HG03442 (cell line): ENCODE results near the gene ATP2B2.
"Not testable (repeated sequence)": the region's sequence is repeated elsewhere in the genome, so short reads cannot be mapped to it uniquely, and the experiment has no call there.

Experiments
- ATAC-seq: cut with Tn5 transposase; IDR thresholded peaks from one replicate; pipeline ENCODE4 v1.9.1; 2021; ENCODE audit warnings: mild to moderate bottlenecking, moderate library complexity; ENCODE audit not compliant: unreplicated experiment

ATP2B2 gene

DNA sequence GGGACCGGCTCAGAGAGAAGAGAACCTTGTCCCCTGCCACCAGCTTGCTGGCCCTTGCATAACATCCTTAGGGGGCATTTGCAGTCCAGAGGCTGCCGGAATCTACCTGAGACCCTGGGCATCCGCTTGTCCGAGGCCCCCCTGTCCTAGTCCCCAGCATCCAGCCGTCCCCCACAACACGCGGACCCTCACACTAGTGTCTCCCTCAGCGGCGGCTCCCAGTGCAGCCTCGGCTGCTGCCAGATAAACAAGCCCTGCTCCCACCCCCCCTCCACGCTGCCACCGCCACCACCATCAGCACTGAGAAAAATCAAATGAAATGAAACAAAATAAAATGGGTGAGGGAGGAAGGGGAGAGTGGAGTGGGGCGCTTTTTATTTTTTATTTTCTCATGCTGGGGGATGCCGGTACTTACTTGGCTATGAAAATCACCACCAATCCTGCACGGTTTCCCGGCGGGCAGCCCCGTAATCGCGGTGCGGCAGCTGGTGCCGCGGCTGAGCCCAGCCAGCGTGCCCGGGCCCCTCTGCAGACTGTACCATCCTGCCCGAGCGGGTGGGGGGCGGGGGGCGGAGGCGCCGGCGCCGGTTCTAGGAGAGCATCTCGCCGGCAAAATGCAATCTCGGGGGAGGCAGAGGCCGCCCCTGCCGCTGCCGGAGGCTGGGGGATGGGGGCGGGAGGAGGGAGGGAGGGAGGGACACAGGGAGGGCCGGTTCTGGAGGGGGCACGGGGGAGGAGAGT, at the start of gene ATP2B2:
Gene ATP2B2, minus strand, starts transcription at position 537 of the 741 bp plus-strand sequence. CDS start 56,043 bp downstream, outside the sequence.
- no peak for ATAC-seq

DNA sequence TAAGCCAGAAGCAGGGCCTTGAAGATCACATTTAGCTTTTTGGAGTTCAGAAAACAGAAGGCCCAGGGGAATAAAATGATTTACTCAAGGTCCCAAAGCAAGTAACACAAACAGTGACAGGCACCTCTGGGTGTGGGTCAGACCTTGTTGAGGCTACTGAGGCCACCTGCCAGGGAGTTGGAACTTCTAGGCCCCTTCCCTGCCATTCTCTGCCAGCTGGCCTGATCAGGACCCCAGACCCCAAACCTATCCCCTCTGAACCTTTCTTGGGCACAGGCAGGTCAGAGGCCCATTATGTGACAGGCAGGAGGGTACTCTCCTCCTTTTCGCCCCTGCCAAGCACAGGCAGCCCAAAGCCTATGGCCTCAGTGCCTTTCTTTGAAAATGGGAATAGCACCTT, 49.4 kb upstream of the ATP2B2 start:
- no peak for ATAC-seq

DNA sequence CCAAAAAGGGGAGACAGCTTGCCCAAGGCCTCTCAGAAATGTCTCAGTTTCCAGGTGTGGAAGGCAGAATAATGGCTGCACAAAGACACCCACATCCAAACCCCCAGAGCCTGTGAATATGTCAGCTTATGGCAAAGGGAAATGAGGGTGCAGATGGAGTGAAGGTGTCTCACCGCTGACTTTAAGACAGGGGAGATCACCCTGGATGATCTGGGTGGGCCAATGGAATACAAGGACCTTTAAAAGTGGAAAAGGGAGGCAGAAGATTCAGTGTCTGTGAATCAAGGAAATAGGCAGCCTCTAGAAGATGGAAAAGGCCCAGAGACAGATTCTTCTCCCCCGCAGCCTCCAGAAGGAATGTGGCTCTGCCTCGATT, 48.8 kb upstream of the ATP2B2 start:
- no peak for ATAC-seq

DNA sequence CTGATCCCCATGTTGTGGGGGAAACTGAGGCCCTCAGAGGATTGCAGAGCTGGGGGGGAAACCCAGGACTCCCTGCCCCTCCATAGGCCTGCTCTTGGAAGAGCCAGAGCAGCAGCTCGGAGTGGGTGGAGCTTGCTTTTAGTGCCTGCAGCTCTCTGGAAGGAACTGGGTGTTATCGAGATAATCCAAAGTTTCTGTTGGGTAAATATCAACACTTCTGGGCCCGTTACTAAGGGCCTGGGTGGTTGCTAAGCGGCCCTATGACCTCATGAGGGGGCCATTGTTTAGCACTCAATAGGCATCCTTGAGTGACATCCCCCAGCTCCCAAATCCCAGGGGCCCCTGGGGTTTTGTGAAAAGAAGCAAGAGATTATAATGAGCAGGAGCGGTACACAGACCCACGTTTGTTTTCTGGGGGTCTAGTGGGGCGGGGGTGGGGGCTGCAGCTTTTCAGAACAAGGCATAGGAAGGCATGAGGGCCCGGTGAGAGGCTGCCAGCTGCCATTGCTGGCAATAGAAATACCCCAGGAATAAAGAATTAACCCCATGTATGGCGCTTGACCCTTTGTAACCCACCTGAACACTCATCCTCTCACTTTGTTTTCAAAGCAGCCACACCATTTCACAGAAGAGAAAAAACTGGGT, 48.3 kb upstream of the ATP2B2 start:
- no peak for ATAC-seq

DNA sequence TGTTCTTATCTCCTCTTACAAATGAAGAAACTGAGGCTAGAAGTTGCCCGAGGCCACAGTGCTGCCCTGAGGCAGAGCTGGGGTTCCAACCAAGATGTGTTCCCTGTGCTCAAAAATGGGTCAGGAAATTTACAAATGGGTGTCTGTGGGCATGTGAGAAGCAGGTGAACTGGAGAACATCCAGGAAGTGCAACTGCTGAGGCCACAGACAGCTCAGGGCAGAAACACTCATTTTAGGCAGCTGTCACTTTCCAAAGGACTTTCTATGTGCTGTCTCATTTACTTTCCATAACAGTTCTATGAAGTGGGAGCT, 47.2 kb upstream of the ATP2B2 start:
- no peak for ATAC-seq

DNA sequence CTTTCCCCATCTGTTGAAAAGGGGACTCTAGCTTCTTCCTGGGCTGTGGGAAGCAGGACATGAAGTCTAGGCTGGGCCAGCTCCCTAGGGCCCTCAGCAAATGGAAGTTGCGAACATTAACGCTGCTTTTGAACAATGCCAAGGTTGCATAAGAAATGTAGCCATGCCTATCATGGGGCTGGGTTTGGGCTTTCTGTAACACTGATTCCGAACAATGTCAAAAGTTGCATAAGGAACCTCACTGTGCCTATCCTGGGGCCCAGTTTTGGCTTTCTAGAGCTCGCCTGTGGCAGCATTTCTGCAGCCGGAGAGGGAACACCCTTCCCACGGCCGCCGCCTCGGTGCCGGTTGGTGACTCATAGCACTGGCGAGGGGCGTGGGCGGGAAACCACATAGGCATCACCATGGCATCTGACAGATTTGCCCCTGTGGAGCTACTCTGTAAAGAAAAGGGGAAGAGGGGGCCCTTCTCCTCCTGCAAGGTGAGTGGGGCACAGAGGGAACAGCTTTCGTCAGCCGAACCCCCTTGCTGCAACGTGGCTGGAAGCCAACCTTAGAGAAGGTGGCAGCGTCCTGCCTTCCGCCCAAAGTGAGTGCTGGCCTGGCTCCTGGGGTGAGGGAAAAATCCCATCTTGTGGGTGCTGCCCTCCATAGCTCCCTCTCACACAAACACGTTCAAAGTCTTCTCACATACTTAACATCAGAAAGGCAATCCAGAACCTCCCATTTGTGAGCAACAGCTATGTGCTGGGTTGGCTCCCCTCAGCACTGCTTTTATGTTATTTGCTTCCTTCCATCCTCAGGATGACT, 46.6 kb upstream of the ATP2B2 start:
- no peak for ATAC-seq

DNA sequence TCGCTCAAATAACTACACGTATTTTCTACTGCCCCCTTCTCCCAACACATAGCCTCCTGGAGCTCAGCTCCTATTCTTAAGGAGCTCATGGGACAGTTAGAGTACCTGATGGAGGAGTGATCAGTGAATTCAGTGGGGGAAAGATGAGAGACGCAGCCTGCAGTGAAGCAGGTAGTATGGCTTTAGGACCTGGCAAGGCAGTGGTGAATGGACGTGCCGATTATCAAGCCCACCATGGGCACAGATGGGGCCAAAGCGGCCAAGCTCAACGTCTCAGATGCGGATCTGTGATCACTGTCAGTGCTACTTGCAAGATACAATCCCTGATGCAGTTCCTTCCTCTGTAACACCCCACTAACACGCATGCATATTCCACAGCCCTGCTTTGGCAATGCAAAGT, 45.8 kb upstream of the ATP2B2 start:
- no peak for ATAC-seq

DNA sequence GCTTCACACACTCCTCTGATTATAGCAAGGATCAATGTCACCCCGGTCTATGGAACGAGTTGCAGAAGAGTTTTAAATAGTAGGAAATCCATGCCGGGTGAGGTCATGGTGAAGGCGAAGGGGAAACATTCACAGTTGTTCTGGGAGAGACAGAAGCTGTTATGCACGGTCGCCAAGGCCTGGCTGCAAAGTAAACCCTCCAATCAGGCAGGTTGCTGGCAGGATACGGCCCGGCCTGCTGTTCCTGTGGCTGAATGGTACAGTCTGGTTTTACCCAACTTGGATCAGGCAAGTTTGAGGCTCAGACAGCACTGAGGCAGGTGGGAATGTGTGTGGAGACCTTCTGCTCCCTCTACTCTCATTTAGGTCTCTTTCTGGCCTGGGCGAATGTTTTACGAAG, 45.3 kb upstream of the ATP2B2 start:
- no peak for ATAC-seq

DNA sequence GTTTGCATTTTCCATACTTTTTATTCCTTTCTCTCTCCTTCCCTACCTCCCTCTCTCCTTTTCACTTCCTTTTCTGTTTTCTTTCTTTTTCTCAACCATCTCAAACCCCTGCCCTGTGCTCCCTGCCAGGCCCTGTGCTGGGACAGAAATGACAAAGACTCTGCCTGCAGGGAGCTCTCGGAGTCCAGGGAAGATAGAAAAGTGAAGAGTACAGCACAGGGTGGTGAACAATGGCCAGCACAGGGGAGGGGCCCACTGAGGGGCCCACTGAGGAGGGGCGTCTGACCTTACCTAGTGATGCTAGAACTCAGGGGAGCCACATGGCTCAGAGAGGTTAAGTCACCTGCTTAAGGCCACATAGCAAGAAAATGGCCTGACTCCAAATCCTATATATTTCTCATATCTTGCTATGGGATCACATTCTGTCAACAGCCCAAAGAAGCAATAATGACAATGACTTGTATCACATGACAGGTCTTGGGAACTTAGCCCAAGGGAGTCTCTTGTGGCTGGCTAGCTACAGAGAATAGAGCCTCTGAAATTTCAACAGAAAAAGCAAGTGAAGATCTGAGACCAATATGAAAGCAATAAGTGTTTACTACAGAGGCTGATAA, 44.3 kb upstream of the ATP2B2 start:
- ATAC-seq = no peak

DNA sequence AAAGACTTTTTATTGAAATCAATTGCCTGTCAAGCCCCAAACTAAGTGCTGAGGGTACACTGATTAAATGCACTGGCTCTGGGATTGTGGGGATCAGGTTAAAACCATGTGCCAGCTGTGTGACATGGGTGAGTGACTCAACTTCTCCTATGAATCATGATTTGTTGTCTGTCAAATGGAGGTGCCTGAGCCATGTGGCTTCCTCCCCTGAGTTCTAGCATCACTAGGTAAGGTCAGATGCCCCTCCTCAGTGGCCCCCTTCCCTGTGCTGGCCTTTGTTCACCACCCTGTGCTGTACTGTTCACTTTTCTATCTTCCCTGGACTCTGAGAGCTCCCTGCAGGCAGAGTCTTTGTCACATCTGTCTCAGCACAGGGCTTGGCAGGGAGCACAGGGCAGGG, 43.6 kb upstream of the ATP2B2 start:
- ATAC-seq = no peak

DNA sequence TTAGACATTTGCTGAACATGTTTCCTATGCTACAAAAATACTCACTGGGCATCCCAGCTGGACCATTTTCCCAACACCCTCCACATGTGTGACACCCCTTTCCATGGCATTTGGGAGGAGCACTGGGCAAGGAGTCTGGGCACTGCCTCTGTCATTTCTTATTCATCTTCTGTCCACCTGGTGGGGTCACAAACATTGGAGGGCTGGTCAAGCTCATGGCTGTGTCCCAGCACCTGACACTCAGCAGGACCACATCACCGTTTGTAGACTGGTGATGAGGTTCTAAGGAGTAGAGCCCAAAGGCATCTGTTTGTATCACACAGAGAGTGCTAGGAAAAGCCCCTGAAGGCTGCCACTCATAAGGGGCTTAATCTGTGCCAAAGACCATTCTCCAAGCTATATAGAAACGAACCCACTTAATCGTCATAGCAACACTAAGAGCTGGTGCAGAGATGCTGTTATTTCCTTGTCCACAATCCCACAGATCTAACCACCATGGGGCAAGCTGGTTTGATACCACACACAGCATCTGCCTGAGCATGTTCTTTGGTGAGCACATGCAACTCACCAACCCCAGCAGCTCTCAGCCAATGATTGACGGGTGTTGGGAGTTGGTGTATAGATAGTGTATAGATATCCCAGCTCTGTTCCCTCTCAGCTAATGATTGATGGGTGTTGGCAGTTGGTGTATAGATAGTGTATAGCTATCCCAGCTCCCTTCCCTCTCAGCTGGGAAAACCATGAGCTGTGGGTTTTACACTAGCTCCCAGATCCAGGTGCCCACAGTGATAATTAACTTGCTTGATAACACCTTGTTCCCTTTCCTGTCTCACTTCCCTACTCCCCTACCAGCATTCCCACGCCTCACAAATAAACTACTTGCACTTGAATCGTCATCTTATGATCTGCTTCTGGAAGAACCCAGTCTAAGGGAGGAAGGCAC, 42.7 kb upstream of the ATP2B2 start:
- ATAC-seq = no peak

DNA sequence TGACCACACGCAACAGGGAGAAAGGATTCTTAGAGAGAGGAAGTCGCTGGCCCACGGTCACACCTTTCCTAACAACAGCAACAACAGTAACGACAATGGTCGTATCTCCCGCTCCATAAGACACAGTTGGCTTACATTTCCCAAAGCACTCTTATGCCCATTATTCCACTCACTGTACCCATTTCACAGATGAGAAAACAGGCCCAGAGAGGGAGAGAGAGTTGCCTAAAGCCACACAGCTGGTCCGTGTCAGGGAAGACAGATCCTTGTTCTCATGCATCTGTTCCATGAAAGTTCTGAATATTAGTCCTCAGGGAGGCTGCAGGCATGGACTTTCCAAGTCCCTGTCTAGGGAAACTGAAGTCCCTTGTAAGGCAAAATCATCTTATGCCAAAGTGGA, 42.0 kb upstream of the ATP2B2 start:
- no peak for ATAC-seq

DNA sequence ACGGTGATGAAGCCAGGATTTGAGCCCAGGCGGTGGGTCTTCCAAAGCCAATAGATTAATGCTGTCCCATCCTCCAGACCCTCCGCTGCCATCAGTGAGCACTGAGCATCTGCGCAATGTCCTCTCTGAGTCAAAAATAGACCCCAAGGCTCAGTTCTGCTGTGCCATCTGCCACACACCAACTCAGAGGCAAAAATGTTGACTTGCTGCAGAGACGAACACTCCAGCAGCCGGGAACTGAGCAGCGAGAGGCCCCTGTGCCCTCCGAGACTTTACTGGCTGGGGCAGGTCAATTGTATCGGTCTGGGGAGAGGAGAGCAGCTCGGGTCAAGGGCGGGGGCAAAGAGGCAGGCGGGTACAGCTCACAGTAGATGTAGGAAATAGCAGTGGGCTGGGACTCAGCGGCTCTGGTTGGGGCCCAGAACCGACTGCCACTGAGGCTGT, 41.5 kb upstream of the ATP2B2 start:
- ATAC-seq = no peak

DNA sequence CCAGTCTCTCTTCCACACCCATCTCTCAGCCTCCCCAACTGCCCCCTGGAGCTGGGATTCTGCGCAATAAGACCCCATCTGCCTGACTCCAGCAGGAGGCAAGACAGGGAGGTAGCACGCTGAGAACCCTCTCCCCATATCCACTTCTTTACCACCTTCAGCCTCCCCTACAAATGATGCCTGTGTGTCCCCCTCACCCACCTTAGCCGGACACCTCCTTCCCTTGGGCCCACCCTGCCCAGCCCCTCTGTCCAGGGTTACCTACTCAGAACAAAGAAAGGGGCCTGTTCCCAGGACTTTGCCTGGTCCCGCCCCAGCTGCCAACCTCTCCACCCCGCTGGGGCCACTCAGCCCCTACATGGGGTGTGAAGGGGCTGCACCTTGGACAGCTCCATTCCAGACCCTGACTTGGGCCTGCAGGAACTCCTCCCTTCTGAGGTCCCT, 40.8 kb upstream of the ATP2B2 start:
- no peak for ATAC-seq

DNA sequence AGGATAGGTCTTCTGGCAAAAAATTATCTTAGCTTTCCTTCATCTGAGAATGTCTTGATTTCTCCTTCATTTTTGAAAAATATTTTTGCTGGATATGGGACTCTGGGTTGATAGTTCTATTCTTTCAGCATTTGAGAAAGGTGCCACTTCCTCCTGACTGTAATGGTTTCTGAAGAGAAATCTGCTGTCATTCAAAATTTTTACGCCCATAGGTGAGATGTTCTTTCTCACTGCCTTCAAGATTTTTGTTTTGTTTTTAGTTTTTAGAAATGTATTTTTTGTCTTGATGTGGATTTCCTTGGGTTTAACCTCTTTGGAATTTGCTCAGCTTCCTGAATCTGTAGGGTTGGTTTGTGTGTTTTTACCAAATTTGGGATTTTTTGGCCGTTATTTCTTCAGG, 37.1 kb upstream of the ATP2B2 start:
- ATAC-seq = no peak

DNA sequence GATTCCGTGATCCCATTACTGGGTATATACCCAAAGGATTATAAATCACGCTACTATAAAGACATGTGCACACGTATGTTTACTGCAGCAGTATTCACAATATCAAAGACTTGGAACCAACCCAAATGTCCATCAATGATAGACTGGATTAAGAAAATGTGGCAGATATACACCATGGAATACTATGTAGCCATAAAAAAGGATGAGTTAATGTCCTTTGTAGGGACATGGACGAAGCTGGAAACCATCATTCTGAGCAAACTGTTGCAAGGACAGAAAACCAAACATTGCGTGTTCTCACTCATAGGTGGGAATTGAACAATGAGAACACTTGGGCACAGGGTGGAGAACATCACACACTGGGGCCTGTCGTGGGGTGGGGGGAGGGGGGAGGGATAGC, 35.0 kb upstream of the ATP2B2 start:
- ATAC-seq = not testable (repeated sequence)

DNA sequence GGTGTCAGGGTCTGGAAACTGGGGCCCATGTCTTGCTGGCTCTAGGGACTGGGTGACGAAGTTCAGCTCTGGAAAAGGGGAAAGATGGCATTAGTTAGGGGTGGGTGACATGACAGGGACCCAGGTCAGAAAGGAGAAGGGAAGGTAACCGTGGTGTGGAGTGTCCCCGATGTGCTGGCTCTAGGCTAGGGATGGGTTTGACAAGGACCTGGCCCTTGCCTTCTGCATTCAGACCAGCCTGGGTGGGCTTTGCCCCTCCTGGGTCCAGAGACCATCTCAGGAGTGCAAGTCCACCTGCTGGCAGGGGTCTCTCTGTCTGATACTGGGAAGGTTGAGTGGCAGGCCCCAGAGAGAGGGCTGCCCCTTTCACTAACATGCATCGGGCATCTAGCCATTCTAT, 28.7 kb upstream of the ATP2B2 start:
- no peak for ATAC-seq

DNA sequence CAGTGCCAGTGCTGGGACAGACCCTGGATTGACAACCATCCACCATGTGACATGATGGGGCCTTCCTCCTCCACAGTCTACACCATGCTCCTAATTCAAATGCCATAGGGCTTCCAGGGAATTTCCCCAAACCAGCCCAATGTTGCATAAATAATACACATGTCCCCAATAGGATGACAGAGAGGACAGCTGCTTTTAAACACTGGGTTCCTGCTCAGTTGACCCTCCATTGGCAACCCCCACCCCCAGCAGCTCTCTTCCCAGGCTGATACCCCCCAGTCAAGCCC, 28.3 kb upstream of the ATP2B2 start:
- ATAC-seq = no peak

DNA sequence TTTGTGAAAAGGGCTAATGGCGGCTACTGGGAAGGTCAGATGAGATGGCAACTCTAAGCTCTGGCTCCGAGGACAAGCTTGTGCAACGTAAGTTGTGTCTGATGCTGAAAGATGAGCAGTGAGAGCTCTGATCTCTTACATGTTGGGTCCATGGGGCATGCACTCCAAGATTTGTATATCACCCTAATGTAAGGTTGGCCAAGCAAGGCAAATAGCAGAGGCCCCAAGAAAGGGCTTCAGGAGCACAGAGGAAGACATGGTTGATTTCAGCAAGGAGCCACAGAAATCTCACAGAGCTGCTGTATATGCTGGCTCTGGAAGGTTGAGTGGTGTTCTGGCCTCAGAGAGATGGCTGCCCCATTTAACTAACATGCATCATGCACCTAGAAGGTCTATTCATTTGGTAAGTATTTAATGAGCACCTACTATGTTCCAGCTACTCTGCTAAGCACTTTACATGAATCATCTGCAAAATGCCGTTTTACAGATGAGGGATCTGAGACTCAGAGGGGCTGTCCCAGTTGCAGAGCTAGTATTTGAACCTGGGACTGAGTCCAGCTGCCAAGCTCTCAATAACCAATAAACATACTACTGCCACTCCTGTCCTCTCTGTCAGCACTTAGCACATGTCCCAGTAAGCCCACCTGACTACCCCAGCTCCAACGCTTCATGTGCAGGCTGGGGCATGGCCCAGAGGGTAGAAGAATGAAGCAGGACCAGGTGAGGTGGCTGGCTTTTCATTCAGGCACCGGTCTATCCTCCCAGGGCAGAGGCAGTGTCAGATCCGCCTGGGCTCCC, 27.8 kb upstream of the ATP2B2 start:
- no peak for ATAC-seq

DNA sequence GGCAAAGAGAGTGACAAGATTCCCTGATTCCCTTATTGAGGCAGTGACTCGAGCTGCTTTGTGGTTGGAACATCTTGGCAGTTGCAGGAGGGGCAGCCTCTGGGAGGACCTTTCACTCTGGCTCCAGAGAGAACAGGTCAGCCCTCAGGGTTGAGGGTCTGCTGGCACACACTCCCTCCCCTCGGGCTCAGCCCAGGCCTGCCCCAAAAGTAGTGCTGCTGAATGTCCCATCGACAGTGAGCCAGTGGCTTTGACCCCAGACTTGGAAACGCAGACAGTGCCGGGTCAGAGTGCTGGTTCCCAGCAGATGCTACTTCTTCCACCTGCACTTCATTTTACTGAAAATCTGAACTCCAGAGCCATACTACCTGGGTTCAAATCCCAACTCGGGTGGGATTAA, 25.6 kb upstream of the ATP2B2 start:
- ATAC-seq = no peak
